Testis (tissue), 2 donors: ENCODE measurements around the gene C16orf89.

Source experiments
- CTCF ChIP-seq, 3 experiments: fragments of 450-650 bp in 2 of 3; fragments of 200-600 bp in 1 of 3; sonication (generic) in 1 of 3; IDR thresholded peaks; one replicate each; pipeline ENCODE4 v1.5.1; 2016 to 2019; ENCODE audit warnings: antibody characterized with exemption in 3 of 3, mild to moderate bottlenecking in 2 of 3, moderate library complexity in 1 of 3
- POLR2A ChIP-seq: fragments of 450-650 bp; IDR thresholded peaks from one replicate; pipeline ENCODE4 v1.6.1; 2017; ENCODE audit warnings: antibody characterized with exemption, mild to moderate bottlenecking, moderate library complexity

GRCh38 chr16:5015351-5015750, 50.4 kb downstream of the C16orf89 start:
- TF ChIP-seq CTCF (IDR thresholded peaks at IDR 0.05) (no peak), POLR2A (no peak)
